Left lobe of liver (tissue), 2 donors: ENCODE data around the gene CEACAM3. TPM values are rescaled to one million over a fixed set of nuclear protein-coding genes. Genes with fewer than 3 reads are reported as not detected.

ENCODE experiments used
- ATAC-seq: fragments of 200-7000 bp; cut with Tn5 transposase; one replicate; pipeline ENCODE4 v1.9.1; 2020; ENCODE audit warnings: mild to moderate bottlenecking, moderate library complexity
- DNase-seq: peaks from one replicate; pipeline ENCODE4 v3.0.0-alpha.2; 2020; ENCODE audit warnings: low spot score
- total RNA-seq: library from RNA; stranded (reverse); gene quantifications from one replicate; pipeline ENCODE4 v1.2.1, GENCODE V29; 2021
- donor health status: DM: no; HTN: no; CAD: no; lungs with moderate emphysema.
- donor health status: DM: no; HTN: yes; CAD: no.

Gene CEACAM3
- total RNA-seq, 1 donor from 2014 or later: 0.35 TPM

- DNase-seq (no peak), ATAC-seq (no peak)
These were observed 47.0 kb downstream of the CEACAM3 start for GRCh38 chr19:41843371-41843770.

GRCh38 chr19:41844601-41845000, 48.2 kb downstream of the CEACAM3 start, which contains the start of gene LYPD4:
Gene LYPD4 (minus strand): TSS chr19:41844683. CDS start chr19:41839285, 5,398 bp downstream.
- DNase-seq: no peak
- ATAC-seq: no peak

- no peak for ATAC-seq
- DNase-seq: no peak
These were observed 48.4 kb downstream of the CEACAM3 start, which contains the start of gene DMRTC2 for GRCh38 chr19:41845001-41845050. Gene DMRTC2 (plus strand): TSS chr19:41845042. CDS start chr19:41847429, 2,387 bp downstream.

GRCh38 chr19:41845051-41845590, 48.7 kb downstream of the CEACAM3 start:
- DNase-seq (no peak), ATAC-seq (no peak)

- ATAC-seq (no peak), DNase-seq (no peak)
These were observed 51.1 kb downstream of the CEACAM3 start for GRCh38 chr19:41847351-41848105.

- DNase-seq (no peak), ATAC-seq (no peak)
These were observed 52.3 kb downstream of the CEACAM3 start for GRCh38 chr19:41848666-41849065.

- no peak for ATAC-seq
- no peak for DNase-seq
These were observed 52.7 kb downstream of the CEACAM3 start for GRCh38 chr19:41849067-41849466.

- no peak for ATAC-seq
- DNase-seq: no peak
These were observed 54.0 kb downstream of the CEACAM3 start for GRCh38 chr19:41850381-41850780.

GRCh38 chr19:41851456-41851855, 55.1 kb downstream of the CEACAM3 start:
- DNase-seq: no peak

GRCh38 chr19:41853344-41853743, 57.0 kb downstream of the CEACAM3 start:
- no peak for DNase-seq
- no peak for ATAC-seq

More at GRCh38 chr19:41851456-41851855, 55.1 kb downstream of the CEACAM3 start:
- no peak for ATAC-seq

GRCh38 chr19:41853768-41854167, 57.4 kb downstream of the CEACAM3 start:
- ATAC-seq (no peak), DNase-seq (no peak)

- ATAC-seq (no peak), DNase-seq (no peak)
These were observed 62.8 kb downstream of the CEACAM3 start for GRCh38 chr19:41859213-41859617.

- ATAC-seq (peak; percentile 91), DNase-seq (peak; percentile 99)
These were observed 63.4 kb downstream of the CEACAM3 start, which contains the start of gene RPS19 for GRCh38 chr19:41859618-41860418. Gene RPS19 (plus strand): TSS chr19:41860255. CDS start chr19:41860775, 520 bp downstream.

GRCh38 chr19:41860419-41861115, 64.2 kb downstream of the CEACAM3 start:
- DNase-seq: no peak

More at GRCh38 chr19:41860419-41861115, 64.2 kb downstream of the CEACAM3 start:
- ATAC-seq: no peak

Other genes starting within 250 kb of the CEACAM3 start
- gene CEACAM21, start 220.4 kb upstream of the CEACAM3 start, total RNA-seq: 0.40 TPM
- 0.25 TPM for gene CEACAM4, start 169.5 kb upstream of the CEACAM3 start, total RNA-seq
- not detected for gene CEACAM7, start 108.3 kb upstream of the CEACAM3 start, total RNA-seq
- 0.81 TPM for gene CEACAM5, start 88.0 kb upstream of the CEACAM3 start, total RNA-seq
- 0.58 TPM for gene CEACAM6, start 41.1 kb upstream of the CEACAM3 start, total RNA-seq
- gene LYPD4, start 48.1 kb downstream of the CEACAM3 start, total RNA-seq: not detected
- gene DMRTC2, start 48.5 kb downstream of the CEACAM3 start, total RNA-seq: not detected
- gene RPS19, start 63.7 kb downstream of the CEACAM3 start, total RNA-seq: 519 TPM
- gene CD79A, start 80.7 kb downstream of the CEACAM3 start, total RNA-seq: 0.55 TPM
- gene ARHGEF1, start 86.6 kb downstream of the CEACAM3 start, total RNA-seq: 37.4 TPM
- gene ERFL, start 131.9 kb downstream of the CEACAM3 start, total RNA-seq: not detected
- 106 TPM for gene RABAC1, start 162.7 kb downstream of the CEACAM3 start, total RNA-seq
- 0.10 TPM for gene ATP1A3, start 197.6 kb downstream of the CEACAM3 start, total RNA-seq